ENCODE data around the gene MSANTD2. TPM values are rescaled to one million over a fixed set of nuclear protein-coding genes. Genes with fewer than 3 reads are reported as not detected.
A peak's percentile ranks its signal among the peaks of the same experiment; 100 is the strongest.

MSANTD2 gene
- total RNA-seq, 1 experiment from 2014 or later = 32.6 TPM

DNA sequence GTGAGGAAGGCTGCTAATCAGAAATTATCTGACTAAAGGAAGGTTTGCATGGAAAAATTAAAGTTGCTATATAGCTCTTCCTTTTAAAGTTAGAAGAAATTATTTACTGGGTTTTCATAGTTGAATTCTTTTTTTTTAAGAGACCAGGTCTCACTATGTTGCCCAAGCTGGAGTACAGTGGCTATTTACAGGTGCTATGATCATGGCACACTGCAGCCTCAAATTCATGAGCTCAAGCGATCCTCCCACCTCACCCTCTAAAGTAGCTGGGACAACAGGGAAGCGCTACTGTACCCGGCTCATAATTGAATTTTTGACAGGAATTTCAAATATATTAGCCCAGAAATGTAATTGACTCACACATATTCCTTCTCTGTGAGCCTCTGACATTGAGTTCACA is 3.9 kb downstream of the MSANTD2 start:
- POLR2A ChIA-PET (ENCODE audit: unreplicated experiment) = no interaction called here
- CTCF ChIA-PET = interaction anchor here (3.2 kb wide), 1 partner anchor 40 kb away, joined by 17 read pairs; no protein-coding TSS in a partner anchor

GRCh38 chr11:124793466-124794278 is 6.5 kb downstream of the MSANTD2 start:
- Histone ChIP-seq H3K27me3 (ENCODE audit: low read length) (no peaks in the 10 kb centered on the region), H3K36me3 (ENCODE audit: low read depth, low read length) (no peaks in the 10 kb centered on the region), H3K4me2 (ENCODE audit: low read length) (peak overlapping the region; percentile 18; the same call in 1 of the 2 replicates), H3K79me2 (ENCODE audit: low read length) (peaks cover 100% of the 10 kb centered on the region), H3F3A (ENCODE audit: low read length, unreplicated experiment) (no peaks in the 10 kb centered on the region), H3K4me1 (ENCODE audit: insufficient read depth, low read length) (peaks cover 42% of the 10 kb centered on the region), H3K4me3 (ENCODE audit: low read length) (no peak overlapping the region), H3K9me2 (replicated peaks; ENCODE audit: low read length) (no peaks in the 10 kb centered on the region), H3K9me3 (ENCODE audit: low read length) (no peaks in the 10 kb centered on the region), H2AFZ (ENCODE audit: low read length) (no peak overlapping the region), H4K20me1 (ENCODE audit: low read length) (peaks cover 72% of the 10 kb centered on the region), H3K27ac (ENCODE audit: low read length) (no peak overlapping the region), H3K9ac (ENCODE audit: low read length) (no peak overlapping the region)
- BruUV-seq (replicated peaks) = no TSS peak
- DNase-seq = peak; percentile 82
- no peak for TF ChIP-seq EZH2phosphoT487 (IDR thresholded peaks at IDR 0.05; ENCODE audit: borderline replicate concordance, low read length)
- TF ChIP-seq, protein P1, sequence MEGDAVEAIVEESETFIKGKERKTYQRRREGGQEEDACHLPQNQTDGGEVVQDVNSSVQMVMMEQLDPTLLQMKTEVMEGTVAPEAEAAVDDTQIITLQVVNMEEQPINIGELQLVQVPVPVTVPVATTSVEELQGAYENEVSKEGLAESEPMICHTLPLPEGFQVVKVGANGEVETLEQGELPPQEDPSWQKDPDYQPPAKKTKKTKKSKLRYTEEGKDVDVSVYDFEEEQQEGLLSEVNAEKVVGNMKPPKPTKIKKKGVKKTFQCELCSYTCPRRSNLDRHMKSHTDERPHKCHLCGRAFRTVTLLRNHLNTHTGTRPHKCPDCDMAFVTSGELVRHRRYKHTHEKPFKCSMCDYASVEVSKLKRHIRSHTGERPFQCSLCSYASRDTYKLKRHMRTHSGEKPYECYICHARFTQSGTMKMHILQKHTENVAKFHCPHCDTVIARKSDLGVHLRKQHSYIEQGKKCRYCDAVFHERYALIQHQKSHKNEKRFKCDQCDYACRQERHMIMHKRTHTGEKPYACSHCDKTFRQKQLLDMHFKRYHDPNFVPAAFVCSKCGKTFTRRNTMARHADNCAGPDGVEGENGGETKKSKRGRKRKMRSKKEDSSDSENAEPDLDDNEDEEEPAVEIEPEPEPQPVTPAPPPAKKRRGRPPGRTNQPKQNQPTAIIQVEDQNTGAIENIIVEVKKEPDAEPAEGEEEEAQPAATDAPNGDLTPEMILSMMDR (conservative IDR thresholded peaks at IDR 0.05; ENCODE audit: low read depth, low read length) = peak; percentile 88
- ChIA-PET POLR2A (ENCODE audit: unreplicated experiment) (no interaction called here), CTCF (interaction anchor here (0.6 to 3.2 kb wide), 9 partner anchors 8 to 156 kb away, joined by 3 to 21 read pairs (median 4); no protein-coding TSS in a partner anchor)
- intact Hi-C loops (cut with micrococcal nuclease) = loop anchor here (1.0 to 10.0 kb wide), 3 partner anchors 30 to 124 kb away; no protein-coding TSS in a partner anchor
- ATAC-seq = peak; percentile 65

More for the DNA sequence above, 3.9 kb downstream of the MSANTD2 start:
- Histone ChIP-seq H3K4me3 (ENCODE audit: low read length) (no peak overlapping the region), H3F3A (ENCODE audit: low read length, unreplicated experiment) (no peaks in the 10 kb centered on the region), H3K79me2 (ENCODE audit: low read length) (peaks cover 95% of the 10 kb centered on the region), H3K9me3 (ENCODE audit: low read length) (no peaks in the 10 kb centered on the region), H4K20me1 (ENCODE audit: low read length) (peaks cover 48% of the 10 kb centered on the region), H3K36me3 (ENCODE audit: low read depth, low read length) (no peaks in the 10 kb centered on the region), H3K4me2 (ENCODE audit: low read length) (peak overlapping the region; percentile 80), H3K9ac (ENCODE audit: low read length) (no peak overlapping the region), H3K9me2 (replicated peaks; ENCODE audit: low read length) (no peaks in the 10 kb centered on the region), H3K27ac (ENCODE audit: low read length) (no peak overlapping the region), H2AFZ (ENCODE audit: low read length) (no peak overlapping the region), H3K4me1 (ENCODE audit: insufficient read depth, low read length) (peaks cover 51% of the 10 kb centered on the region), H3K27me3 (ENCODE audit: low read length) (no peaks in the 10 kb centered on the region)
- ATAC-seq (no peak), DNase-seq (no peak)
- no TSS peak for BruUV-seq (replicated peaks)
- no peak for TF ChIP-seq EZH2phosphoT487 (IDR thresholded peaks at IDR 0.05; ENCODE audit: borderline replicate concordance, low read length)
- TF ChIP-seq, protein P1 (conservative IDR thresholded peaks at IDR 0.05; ENCODE audit: low read depth, low read length) = no peak
- no peak for TF ChIP-seq EZH2 (IDR thresholded peaks at IDR 0.05; ENCODE audit: low read length, unreplicated experiment)
- intact Hi-C loops (cut with micrococcal nuclease) = loop anchor here (10.0 kb wide), 1 partner anchor 52 kb away; no protein-coding TSS in a partner anchor

All from PC-3 (cell line).